Measurements from ENCODE around the gene DNAI1.

DNA sequence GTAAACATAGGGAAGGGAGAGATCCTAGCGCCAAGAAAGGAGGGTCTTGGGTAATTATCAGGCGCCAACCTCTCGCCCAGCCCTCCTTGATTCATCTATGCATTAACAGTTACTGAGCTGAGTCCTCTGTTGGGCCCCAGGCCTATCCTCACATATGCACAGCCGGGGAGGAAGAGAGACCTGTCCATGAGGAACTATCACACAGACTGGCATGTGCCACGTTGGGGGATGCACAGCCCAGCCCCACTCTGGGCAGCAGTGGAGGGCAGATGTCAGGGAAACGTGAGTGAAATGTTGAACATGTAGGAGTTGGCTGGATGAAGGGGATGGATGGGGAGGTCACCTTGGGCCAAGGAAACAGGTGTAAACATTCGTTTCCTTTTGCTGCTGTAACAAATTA lies 82.9 kb downstream of the DNAI1 start:
- TF ChIP-seq, protein P1, sequence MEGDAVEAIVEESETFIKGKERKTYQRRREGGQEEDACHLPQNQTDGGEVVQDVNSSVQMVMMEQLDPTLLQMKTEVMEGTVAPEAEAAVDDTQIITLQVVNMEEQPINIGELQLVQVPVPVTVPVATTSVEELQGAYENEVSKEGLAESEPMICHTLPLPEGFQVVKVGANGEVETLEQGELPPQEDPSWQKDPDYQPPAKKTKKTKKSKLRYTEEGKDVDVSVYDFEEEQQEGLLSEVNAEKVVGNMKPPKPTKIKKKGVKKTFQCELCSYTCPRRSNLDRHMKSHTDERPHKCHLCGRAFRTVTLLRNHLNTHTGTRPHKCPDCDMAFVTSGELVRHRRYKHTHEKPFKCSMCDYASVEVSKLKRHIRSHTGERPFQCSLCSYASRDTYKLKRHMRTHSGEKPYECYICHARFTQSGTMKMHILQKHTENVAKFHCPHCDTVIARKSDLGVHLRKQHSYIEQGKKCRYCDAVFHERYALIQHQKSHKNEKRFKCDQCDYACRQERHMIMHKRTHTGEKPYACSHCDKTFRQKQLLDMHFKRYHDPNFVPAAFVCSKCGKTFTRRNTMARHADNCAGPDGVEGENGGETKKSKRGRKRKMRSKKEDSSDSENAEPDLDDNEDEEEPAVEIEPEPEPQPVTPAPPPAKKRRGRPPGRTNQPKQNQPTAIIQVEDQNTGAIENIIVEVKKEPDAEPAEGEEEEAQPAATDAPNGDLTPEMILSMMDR (IDR thresholded peaks at IDR 0.05; ENCODE audit: insufficient read depth, low read length, poor library complexity, severe bottlenecking), result no peak
- TF ChIP-seq EZH2phosphoT487 (conservative IDR thresholded peaks at IDR 0.05; ENCODE audit: low read length), result no peak

All from SU-DHL-6 (cell line).